DLD1 (cell line): ENCODE results near the gene BTBD6.

Experiments used
- in situ Hi-C: cut with HindIII; loops from 2 replicates; pipeline ENCODE4 v1.10.0; 2017; ENCODE audit warnings: low sequenced_read_pairs

BTBD6 gene

GRCh38 chr14:105229099-105229655 lies 19.2 kb upstream of the BTBD6 start:
- in situ Hi-C loops: no loop called here

- in situ Hi-C loops: no loop called here
These were observed 7.3 kb upstream of the BTBD6 start for GRCh38 chr14:105240811-105241576.

DNA sequence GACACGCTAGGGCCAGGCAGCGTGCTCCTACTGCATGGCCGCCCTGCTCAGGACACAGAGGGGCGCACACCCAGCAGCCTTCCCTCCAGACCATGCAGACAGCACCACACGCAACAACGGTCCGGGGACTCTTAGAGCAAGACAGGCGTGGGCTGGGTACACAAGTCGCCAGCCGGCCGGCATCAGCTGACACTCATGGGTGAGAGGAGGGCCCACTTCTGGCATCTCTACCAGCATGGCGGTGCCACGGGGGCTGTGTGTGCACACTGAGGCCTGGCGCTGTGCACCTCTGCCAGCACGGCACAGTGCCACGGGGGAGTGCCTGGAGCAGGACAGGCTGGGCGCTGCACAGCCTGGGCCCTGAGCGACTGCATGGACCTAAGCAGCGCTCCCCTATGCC lies 6.7 kb upstream of the BTBD6 start:
- in situ Hi-C loops: no loop called here

GRCh38 chr14:105244334-105244733 lies 4.0 kb upstream of the BTBD6 start:
- in situ Hi-C loops: no loop called here

- in situ Hi-C loops: no loop called here
These were observed 1.3 kb upstream of the BTBD6 start for GRCh38 chr14:105247026-105247425.

DNA sequence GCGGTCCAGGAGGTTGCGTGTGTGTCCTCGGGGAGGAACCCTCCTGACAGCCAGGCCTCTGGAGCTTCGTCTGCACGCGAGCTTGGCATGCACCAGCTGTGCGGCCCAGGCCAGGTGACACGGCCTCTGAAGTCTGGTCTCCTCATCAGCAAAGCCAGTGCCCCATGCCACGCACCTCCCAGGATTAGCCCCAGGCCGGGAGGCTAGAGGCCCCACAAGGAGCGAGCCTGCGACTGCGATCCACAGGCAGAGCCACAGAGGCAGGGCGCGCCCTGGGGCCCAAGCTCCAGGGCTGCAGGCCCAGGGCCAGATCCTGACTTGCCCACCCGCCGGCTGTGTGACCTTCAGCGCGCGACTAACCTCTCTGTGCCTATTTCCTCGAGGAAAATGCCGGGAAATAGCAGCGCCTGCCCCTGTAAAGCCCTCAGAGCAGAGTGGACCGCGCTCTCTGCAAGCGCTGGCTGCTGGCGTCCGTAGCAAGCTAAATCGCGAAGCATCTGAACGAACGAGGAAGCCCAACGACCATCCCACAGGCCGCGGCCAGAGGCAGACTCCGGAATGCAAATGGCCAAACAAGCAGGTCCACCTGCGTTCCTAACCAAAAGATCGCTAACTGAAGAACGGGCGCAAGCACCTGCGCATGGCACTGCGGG lies 492 bp upstream of the BTBD6 start:
- in situ Hi-C loops: no loop called here

DNA sequence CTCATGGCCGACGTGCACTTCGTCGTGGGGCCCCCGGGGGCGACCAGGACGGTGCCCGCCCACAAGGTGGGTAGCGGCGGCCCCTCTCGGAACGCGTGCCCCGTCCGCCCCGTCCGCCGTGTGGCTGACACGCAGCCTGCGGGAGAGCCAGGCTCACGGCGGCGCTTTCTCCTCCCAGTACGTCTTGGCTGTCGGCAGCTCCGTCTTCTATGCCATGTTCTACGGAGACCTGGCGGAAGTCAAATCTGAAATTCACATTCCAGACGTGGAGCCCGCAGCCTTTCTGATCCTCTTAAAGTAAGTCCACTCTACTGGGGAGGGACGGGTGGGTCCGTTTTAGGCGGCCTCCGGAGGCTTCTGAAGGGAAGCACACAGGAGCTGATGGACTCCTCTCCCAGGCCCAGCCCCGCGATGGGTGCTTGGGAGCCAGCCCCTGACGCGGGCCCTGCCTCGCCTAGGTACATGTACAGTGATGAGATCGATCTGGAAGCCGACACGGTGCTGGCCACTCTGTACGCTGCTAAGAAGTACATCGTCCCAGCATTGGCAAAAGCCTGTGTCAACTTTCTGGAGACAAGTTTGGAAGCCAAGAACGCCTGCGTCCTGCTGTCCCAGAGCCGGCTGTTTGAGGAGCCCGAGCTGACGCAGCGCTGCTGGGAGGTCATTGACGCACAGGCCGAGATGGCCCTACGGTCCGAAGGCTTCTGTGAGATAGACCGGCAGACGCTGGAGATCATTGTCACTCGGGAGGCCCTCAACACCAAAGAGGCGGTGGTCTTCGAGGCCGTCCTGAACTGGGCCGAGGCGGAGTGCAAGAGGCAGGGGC lies 1.1 kb downstream of the BTBD6 start:
- in situ Hi-C loops: no loop called here

GRCh38 chr14:105250008-105250366 lies 1.7 kb downstream of the BTBD6 start:
- in situ Hi-C loops: no loop called here

DNA sequence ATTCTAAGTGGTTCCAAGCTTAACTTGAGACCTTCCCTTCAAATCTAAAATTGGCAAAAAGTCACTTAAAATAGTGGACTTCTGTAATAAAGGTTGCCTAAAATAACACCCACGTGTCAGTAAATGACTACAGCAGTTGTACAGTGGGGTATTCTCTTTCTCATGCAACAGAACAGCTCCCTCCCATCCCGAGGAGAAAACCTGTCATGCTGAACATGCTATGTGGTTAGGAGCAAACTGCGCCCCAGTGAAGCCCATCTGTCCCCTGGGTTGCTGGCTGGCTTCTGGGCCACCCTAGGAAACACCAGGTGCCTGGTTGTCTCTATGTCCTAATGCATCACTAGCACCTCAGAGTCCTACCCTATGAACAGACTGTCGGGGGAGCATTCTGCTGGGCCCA lies 2.7 kb downstream of the BTBD6 start:
- in situ Hi-C loops: no loop called here

DNA sequence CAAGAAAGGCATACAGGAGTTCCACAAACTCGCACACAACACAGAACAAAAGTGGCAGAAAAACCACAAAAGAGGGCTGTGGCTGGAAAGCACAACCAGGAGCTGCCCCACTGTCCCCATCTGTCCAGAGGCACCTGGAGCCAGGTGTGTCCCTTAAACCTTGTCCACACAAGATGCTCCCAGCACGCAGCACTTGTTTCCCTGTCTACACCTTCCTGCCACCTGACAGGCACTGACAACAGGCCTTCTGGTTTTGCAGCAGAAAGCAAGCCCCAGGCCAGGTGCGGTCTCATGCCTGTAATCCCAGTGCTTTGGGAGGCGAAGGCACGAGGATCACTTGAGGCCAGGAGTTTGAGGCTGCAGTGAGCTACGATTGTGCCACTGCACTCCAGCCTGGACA lies 3.6 kb downstream of the BTBD6 start:
- in situ Hi-C loops: no loop called here

DNA sequence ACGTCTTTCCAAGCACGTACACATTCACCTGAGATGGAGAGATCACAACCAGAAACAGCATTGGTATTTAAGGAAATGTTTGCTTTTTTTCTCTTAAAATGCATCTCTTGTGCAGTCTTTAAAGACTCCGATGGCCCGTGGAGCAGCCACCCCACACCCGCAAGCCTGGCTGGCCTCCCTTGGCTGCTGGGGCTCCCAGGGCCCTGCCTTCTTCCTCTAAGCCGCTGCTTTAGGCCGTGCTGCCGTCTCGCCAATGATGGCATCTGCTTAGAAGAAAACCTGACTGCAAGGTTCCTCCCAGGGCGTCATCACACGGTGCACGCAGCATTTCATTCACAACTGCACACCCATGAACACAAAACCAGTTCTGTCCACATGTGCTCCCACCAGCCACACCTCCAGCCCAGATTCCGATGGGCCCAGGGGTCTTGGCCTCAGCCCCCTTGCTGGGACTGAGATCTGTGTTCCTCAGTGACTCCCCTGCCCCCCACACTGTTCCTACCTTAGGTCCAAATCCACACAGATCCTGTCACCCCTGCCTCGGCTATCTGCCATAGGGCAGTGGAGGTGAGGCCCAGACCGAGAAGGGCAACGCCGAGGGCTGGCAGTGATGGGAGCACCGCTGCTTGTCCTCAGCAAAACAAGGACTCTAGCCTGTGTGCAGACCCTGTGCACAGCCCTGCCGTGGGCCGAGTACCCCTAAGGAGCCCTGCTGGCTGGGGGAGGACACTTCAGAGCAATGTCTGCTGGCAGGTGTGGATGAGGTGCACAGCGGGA lies 4.4 kb downstream of the BTBD6 start:
- in situ Hi-C loops: no loop called here

GRCh38 chr14:105253329-105253682 lies 5.0 kb downstream of the BTBD6 start:
- in situ Hi-C loops: no loop called here

DNA sequence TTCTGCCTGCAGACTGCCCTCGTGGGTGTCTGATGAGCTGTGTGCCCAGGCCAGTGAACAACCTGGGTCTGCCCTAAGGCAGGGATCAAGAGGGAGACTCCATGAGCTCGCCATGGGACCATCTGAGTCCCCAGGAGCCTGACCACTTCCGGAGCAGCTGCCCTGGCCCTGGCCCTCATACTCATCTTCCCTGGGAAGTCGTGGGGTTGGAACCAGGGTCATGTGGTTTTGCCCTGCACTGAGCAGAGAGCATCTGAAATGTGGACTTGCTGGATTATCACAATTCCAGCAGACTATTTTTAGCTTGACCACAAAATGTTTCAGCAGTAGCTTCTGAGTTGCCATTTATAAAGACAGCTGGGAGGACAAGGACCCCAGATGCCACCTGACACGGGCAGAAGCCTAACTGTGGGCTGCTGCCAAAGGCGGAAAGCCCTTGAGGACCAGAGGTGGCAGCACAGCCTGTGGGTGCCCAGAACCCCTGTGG lies 6.7 kb downstream of the BTBD6 start:
- in situ Hi-C loops: no loop called here

DNA sequence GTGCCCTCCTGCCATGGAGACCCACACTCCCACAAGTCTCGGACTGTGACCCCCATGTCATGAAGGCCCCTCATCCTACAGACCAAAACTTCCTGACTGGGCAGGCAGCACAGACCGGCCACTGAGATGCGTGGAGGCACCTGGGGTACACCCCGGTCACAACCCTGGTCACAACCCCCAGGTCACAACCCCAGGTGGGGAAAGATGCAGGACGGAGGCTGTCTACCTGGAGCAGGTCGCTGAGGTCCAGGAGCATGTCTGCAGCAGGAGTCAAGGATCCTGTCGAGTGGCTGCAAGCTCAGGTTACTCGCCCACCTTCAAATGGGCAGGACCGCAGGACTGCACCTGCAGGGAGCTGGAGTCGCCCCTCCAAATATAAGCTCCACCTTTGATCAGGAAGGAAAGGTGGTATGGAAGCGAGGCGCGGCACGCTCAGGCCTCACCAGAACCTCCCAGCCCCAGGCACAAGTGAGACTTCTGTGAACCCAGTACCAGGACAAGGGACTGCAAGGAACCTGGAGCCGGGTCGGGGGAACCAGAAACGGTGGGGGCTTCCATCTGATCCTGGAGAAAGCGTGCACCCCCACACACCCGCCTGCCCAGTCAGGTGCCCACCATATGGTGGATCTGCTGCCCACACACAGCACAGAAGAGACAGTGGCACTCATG lies 8.1 kb downstream of the BTBD6 start:
- in situ Hi-C loops: no loop called here

- in situ Hi-C loops: no loop called here
These were observed 9.1 kb downstream of the BTBD6 start for GRCh38 chr14:105257464-105257863.

- in situ Hi-C loops: no loop called here
These were observed 10.5 kb downstream of the BTBD6 start for GRCh38 chr14:105258846-105259245.

DNA sequence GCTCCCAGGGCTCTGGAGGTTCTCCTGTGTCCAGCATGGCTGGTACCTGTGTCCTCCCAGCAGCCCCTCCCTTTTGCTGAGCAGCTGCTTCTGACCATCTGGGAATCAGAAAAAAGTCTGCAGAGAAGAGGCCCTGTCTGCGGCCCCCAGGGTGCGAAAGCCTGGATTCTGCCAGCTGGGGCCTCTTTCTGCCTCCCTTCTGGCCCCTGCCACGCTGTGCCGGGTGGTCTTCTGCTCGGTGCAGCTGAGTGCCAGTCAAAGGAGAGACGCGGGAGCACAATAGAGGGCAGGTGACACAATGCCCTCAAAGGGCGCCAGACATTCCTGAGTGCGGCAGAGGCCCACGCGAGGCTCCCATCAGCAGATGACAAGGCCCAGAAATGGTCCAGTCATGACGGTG lies 12.6 kb downstream of the BTBD6 start:
- in situ Hi-C loops: no loop called here

DNA sequence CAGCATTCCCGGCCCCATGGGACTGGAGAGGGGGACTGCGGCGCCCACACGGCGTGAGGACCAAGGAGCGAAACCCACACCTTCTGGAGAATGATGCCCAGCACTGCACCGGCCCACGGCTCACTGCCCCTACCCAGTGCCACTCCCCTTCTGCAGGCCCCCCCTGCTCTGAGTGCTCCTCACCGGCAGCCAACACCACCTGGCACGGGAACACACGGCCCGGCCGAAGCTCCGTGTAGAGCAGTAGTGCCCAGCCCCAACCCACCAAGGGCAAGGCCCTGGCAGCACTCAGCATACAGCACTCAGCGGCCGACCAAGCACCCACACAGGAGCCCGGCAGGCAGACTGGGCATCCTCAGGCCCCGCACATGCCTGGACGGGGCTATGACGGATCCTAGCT lies 13.4 kb downstream of the BTBD6 start:
- in situ Hi-C loops: no loop called here

- in situ Hi-C loops: no loop called here
These were observed 19.7 kb downstream of the BTBD6 start for GRCh38 chr14:105267820-105268548.
